Stomach (tissue), 4 donors: ENCODE measurements around the gene GYPE.
"Not testable (repeated sequence)": the region's sequence is repeated elsewhere in the genome, so short reads cannot be mapped to it uniquely, and the experiment has no call there.

Experiments
- POLR2A ChIP-seq, 4 donors: fragments of 450-650 bp; IDR thresholded peaks; one replicate each; pipeline ENCODE4 v1.6.1; 2016; ENCODE audit warnings: antibody characterized with exemption in 4 of 4, control low read depth in 2 of 4, mild to moderate bottlenecking in 1 of 4, moderate library complexity in 1 of 4
- POLR2AphosphoS5 ChIP-seq, 3 donors: sonication (generic); formaldehyde crosslinking; IDR thresholded peaks; one replicate each; pipeline ENCODE4 v1.6.1; 2016; ENCODE audit warnings: antibody characterized with exemption in 3 of 3
- TF ChIP-seq, protein P1 (sequence below), 7 experiments: fragments of 450-650 bp in 4 of 7; fragments of 200-600 bp in 3 of 7; sonication (generic) in 3 of 7; IDR thresholded peaks; one replicate each; pipeline ENCODE4 v1.5.1; 2016 to 2019; ENCODE audit warnings: antibody characterized with exemption in 7 of 7, control low read depth in 2 of 7, mild to moderate bottlenecking in 1 of 7

DNA sequence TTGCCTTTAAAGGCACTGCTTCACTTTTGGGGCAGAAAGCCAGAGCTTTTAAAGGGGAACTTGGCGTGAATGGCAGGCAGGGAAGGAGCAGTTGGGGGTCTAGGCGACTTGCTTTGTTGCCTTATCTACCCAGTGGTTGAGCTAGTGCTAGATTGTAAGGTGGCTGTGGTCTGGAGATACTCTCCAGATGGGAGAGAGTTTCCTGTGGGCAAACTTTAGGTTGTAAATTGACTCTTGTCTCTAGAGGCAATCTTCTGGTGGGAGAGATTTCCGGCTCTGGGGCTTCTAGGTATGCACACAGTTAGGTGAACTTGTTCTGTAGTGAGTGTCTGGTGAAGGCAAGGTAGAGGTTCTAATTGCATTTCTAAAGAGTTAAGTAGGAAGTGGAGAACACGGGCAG lies 50.7 kb downstream of the GYPE start:
- TF ChIP-seq POLR2AphosphoS5, POLR2A (IDR thresholded peaks at IDR 0.05): not testable (repeated sequence)
- TF ChIP-seq, protein P1, sequence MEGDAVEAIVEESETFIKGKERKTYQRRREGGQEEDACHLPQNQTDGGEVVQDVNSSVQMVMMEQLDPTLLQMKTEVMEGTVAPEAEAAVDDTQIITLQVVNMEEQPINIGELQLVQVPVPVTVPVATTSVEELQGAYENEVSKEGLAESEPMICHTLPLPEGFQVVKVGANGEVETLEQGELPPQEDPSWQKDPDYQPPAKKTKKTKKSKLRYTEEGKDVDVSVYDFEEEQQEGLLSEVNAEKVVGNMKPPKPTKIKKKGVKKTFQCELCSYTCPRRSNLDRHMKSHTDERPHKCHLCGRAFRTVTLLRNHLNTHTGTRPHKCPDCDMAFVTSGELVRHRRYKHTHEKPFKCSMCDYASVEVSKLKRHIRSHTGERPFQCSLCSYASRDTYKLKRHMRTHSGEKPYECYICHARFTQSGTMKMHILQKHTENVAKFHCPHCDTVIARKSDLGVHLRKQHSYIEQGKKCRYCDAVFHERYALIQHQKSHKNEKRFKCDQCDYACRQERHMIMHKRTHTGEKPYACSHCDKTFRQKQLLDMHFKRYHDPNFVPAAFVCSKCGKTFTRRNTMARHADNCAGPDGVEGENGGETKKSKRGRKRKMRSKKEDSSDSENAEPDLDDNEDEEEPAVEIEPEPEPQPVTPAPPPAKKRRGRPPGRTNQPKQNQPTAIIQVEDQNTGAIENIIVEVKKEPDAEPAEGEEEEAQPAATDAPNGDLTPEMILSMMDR (IDR thresholded peaks at IDR 0.05), result not testable (repeated sequence)
